Raji (cell line): ENCODE data around the gene SLC17A2.

Experiments
- POLR2A ChIP-seq: IDR thresholded peaks from 2 replicates; pipeline ENCODE4 v1.6.1; 2011; ENCODE audit warnings: low read depth, low read length, control low read depth; ENCODE audit not compliant: insufficient read depth

The SLC17A2 gene, protein sequence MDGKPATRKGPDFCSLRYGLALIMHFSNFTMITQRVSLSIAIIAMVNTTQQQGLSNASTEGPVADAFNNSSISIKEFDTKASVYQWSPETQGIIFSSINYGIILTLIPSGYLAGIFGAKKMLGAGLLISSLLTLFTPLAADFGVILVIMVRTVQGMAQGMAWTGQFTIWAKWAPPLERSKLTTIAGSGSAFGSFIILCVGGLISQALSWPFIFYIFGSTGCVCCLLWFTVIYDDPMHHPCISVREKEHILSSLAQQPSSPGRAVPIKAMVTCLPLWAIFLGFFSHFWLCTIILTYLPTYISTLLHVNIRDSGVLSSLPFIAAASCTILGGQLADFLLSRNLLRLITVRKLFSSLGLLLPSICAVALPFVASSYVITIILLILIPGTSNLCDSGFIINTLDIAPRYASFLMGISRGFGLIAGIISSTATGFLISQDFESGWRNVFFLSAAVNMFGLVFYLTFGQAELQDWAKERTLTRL

DNA sequence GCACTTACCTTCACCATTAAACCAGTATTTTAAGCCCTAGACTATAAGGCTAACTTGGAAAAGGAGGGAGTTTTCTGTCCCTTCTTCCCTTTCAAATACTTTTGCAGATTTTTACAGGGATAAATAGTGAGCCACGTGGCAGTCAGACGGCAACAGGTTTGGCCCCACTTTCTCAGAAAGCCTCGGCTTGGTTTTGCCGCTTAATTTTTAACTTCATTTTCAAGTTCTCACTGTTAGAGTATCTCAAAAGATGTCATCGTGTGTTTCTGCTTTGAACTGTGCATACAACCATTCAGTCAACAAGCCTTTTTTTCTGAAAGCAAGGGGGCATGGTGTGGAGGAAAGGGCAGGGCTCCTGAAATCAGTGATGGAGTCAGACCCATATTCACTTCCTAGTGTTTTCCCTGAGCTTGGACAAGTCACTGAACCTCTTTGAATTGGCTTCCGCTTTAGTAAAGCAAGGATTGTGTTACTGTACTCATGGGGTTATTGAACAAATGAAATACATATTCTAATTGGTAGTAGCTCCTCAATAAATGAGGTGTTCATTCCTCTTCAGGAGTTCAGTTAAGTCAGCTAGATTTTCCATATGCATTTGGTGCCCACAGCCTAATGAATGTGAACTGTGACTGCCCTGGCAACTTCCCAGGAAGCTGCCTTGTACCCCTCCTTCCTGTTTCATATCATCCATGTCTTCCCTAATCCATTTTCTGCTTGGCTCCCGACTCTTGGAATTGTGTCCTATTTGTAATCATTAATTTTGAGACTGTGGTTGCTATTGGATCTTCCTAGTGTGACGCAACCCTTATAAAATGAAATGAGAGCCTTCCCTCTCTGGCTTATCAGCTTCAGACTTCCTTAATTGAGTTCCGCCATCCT is at the start of gene SLC17A2:
TSS of gene SLC17A2 (minus strand) at position 160 of the 879 bp plus-strand sequence. CDS start 4,895 bp downstream, outside the sequence.
- no peak for TF ChIP-seq POLR2A

DNA sequence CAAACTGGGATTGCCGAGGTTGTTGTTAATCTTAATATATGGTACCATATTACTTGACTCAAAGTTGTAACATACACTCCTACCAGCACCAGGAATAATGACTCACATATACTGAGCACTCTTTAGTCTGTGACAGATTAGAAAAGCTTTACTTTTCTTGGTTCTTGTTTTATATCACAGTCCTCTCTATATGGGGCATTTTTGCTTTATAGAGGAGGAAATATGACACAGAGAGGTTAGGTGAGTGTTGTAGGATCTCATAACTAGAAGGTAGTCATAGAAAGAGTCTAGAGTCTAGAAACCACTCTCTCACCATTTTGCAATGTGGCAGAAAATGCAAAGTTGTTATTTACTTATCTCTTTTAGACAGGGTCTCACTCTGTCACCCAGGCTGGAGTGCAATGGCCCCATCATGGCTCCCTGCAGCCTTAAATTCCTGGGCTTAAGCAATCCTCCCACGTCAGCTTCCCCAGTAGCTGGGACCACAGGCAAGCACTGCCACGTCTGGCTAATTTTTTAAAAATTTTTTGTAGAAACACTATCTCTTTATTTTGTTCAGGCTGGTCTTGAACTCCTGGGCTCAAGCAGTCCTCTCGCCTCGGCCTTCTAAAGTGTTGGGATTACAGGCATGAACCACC is 45.6 kb upstream of the SLC17A2 start:
- TF ChIP-seq POLR2A, result no peak

DNA sequence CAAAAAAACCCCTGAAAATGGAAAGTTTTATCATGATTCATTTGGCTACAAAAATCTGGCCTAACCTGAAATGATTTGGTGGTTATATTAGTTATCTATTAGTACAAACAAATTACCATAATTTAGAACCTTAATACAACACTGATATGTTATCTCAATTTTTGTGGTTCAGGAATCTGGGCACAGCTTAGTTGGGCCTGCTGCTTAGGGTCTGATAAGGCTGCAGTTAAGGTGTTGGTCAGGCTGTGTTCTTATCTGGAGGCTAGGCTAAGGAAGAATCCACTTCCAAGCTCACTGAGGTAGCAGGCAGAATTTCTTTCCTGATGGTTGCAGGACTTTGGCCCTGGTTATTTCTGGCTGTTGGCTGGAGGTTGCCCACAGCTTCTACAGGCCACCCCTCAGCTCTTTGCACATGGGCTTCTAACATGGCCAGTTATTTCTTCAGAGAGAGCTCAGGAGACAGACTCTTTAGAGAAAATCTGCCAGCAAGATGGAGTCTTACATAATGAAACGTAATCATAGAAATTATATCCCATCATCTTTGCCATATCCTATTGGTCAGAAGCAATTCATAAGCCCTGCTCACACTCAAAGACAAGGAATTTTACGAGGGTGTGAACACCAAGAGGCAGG is 43.5 kb upstream of the SLC17A2 start:
- TF ChIP-seq POLR2A, result no peak

DNA sequence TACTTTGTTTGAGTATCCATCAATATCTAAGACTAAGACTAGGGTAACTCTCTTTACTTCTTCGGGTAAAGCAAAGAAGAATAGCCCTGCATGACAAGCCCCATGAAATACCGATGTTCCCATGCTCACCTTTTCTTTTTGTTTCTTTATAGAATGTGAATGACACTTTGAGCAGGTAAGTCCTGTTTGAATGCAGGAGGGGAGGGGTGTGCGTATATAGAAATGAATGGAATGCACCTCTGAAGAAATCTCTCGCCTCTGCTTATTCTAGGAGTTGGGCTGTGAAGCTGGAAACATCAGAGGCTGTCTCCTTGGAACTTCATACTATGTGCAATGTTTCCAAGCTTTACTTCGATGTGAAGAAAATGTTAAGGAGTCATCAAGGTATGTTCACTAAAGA is 42.4 kb upstream of the SLC17A2 start:
- TF ChIP-seq POLR2A, result no peak

DNA sequence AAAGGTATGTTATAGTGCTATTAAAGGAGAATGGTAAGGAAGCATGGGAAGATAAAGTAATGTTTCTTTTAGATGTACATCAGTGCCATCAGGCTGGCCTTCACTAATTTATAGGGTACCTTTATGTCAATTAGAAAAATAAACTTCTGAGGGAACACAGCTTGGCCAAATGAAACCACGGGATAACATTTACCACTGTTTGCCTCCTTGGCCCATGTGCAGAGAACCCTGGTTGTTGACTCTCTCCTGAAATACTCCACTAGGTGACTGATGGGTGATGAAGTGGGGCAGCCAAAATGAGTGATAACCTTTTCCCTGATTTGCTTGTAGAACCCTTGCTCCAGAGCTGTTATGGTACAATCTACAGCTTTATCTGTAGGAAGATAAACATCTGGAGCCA is 41.6 kb upstream of the SLC17A2 start:
- no peak for TF ChIP-seq POLR2A

DNA sequence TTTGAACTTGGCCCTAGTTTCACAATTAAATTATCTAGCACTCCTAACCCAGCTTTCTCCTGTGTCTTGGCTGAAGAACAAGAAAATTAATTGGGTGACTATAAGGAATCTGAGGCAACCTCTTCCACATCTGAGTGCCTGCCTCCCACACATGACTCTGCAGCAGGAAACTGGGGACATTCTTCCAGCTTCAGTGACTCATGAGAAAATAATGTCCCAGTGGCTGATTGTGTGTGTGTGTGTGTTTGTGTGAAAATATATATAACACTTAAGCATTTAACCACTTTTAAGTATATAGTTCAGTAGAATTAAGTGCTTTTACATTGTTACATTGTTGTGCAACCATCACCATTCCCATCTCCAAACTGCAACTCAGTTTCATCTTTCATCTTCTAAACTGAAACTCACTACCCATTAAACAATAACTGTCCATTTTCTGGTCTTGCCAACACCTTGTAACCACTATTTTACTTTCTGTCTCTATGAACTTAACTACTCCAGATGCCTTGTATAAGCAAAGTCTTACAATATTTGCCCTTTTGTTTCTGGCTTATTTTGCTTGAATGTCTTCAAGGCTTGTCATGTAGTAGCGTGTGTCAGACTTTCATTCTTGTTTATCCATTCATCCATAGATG is 40.8 kb upstream of the SLC17A2 start:
- TF ChIP-seq POLR2A, result no peak

DNA sequence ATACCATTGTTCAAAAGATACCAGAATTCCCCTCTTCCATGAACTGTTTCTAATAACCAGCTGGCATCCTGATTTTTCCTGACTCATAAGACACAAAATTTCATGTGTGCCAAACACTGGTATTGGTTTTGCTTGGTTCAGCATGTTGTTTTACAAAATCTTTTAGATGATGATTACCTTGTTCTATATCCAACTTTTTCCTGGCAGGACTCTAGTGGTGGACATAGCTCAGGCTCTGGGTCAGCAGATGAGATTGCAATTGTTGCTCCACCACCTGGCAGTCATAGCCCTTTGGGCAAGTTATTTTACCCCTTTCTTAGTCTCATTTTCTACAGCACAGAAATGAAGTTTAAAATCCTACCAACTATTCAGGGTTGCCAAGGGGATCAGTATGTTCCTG is 38.3 kb upstream of the SLC17A2 start:
- no peak for TF ChIP-seq POLR2A

DNA sequence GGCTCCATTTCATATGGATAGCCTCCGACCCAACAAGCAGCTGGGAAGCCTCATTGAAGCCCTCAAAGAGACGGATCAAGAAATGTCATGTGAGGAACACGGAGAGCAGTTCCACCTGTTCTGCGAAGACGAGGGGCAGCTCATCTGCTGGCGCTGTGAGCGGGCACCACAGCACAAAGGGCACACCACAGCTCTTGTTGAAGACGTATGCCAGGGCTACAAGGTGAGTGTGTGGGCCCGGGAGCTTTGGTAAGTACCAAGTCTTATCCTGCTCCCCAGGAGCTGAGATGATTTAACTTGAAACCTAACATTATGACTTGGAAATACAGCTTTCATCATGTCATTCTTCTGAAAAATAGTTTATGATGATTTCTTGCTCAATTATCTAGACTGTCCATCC is 36.2 kb upstream of the SLC17A2 start:
- no peak for TF ChIP-seq POLR2A

DNA sequence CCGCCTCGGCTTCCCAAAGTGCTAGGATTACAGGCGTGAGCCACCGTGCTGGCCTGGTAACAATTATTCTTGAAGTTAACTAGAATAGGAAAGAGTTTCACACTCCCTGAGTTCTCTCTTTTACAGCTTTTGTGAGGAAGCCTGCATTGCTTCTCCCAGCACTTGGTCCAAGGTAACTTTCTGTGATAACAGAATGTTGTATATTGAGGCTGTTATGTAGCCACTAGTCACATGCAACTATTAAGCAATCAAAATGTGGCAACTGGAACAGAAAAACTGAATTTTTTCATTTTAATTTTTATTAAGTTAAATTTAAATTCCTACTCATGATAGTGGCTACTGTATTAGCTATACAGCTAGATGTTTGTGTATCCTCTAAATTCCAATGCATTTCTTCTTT is 34.6 kb upstream of the SLC17A2 start:
- no peak for TF ChIP-seq POLR2A

DNA sequence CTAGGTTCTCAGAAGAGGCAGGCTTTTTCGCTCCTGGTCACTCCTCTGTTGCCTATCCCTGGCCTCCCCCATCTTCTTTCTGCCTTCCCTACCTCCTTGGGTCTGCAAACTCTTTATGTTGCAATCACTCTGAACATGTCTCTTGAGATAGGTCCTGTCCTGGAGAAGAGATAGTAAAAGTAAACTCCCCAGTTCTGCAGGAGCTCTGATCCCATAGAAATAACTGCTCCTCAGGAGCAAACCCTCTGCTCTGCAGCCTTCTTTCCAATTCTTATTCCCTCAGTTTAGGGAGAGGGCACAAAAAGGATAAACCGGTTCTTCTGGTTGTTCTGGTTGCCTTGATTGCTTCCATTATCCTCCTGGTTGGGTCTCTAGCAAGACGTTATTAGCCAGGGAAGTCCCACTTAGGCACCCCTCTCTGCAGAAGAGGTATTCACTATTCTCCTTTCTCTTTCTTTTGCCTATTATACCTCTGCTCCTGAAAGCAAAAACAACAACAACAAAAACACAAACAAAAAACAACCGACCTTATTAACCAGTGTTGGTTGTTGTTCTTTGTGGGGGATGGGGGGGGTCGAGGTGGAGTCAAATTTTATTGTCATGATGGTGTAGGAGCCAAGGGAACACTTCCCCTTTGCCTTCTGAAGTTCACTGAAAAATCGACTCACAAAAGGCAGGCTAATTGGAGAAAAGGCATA is 33.1 kb upstream of the SLC17A2 start:
- TF ChIP-seq POLR2A, result no peak

DNA sequence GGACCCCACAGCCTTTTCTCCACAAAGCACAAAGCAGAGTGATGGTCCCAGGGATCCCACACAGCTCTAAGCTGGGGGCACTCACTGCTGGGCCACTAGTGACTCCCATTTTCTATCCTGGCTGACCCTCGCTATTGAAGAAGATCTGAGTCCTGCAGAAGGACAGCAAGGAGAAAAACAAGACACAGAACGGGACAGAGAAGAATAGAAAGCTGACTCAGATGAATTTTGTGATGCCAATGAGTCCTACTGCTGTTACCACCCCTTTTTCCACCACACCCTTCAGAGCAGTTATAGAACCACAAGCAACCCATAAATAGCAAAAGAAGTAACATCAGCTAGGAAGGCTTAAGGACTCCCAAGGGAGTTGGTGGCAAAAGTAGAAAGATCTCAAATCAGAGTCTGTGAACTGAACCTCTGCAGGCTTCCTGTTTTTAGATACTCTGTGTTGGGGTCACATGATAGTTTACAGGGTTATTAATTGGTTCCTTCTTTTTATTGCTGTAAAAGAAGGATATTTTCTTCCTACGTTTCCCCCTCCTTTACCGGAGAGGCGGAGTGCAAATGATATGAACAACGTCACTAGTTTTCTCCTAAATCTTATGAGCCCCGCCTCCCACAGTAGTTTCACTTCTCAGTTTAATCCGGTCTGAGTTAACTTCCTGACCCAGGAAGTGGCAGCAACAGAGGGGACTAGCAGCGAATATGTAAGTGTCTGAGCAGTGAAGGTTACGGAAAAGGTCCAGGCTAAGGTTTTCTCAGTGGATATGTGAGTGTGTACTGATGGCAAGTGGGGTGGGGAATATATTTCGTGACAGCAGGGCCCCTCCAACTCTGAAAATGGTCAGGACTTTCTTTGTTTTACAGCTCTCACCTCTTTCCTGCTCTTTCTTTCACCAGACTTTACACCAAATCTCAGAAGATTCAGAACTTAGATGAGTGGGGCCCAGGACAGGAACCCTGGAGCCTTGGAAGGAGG is 31.9 kb upstream of the SLC17A2 start, which contains the start of gene TRIM38:
TSS of gene TRIM38 (plus strand) at position 654 of the 979 bp plus-strand sequence. CDS start 3,721 bp downstream, outside the sequence.
- TF ChIP-seq POLR2A, result peak; percentile 87

DNA sequence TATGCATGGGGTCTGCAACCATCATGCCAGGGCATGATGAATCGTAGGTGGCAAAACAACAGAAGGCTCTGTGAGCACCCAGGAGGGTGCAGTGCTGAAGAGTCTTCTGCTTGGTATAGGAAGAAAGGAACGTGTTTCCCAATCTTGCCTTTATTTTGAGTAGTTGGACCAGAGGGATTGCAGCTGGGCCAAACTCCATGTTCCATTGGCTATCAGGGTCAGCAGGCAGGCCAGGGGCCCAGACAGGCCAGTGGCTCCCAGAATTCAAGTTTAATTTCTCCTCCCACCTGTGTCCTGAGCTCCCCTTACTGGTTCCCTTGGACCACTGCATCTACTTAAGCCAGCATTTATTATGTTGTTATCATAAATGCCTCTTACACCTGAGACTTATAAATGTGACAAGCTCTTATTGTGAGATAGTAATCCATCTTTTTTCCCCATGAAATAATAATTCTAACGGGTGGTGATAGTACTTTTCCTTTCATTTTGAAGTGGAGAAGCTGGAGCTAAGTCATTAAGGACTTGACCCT is 31.2 kb upstream of the SLC17A2 start:
- no peak for TF ChIP-seq POLR2A

DNA sequence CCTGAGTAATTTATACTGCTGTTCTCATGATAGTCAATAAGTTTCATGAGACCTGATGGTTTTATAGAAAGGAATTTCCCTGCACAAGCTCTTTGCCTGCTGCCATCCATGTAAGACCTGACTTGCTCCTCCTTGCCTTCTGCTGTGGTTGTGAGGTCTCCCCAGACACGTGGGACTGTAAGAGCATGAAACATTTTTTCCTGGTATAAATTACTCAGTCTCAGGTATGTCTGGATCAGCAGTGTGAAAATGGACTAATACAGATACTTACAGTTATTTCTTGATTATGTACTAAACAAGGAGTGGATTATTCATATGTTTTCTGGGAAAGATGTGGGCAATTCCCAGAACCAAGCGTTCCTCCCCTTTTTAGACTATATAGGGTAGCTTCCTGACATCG is 30.2 kb upstream of the SLC17A2 start:
- no peak for TF ChIP-seq POLR2A
